Peyer's patch (tissue), 4 donors: Measurements from ENCODE around the gene IFITM1. TPM values are rescaled to one million over a fixed set of nuclear protein-coding genes. Genes with fewer than 3 reads are reported as not detected.

Source experiments
- DNase-seq, 3 donors: peaks; one replicate each; pipeline ENCODE4 v3.0.0-alpha.2; 2017 to 2019
- H3K27ac ChIP-seq, 4 donors: fragments of 200-600 bp; sonication (generic); one replicate each; pipeline ENCODE4 v1.5.1; 2016 to 2019
- H3K27me3 ChIP-seq, 2 donors: fragments of 200-600 bp; sonication (generic); one replicate each; pipeline ENCODE4 v1.5.1; 2019
- H3K36me3 ChIP-seq, 3 donors: fragments of 200-600 bp; sonication (generic); one replicate each; pipeline ENCODE4 v1.5.1; 2016 to 2019
- H3K4me1 ChIP-seq, 4 donors: fragments of 200-600 bp; sonication (generic); one replicate each; pipeline ENCODE4 v1.5.1; 2016 to 2019
- H3K4me3 ChIP-seq, 4 donors: fragments of 200-600 bp; sonication (generic); 1 replicate in 3 of 4; 2 replicates in 1 of 4; pipeline ENCODE4 v1.5.1; 2016 to 2019; ENCODE audit warnings: mild to moderate bottlenecking in 1 of 4
- H3K9me3 ChIP-seq, 4 donors: fragments of 200-600 bp; sonication (generic); one replicate each; pipeline ENCODE4 v1.5.1; 2016 to 2019; ENCODE audit warnings: mild to moderate bottlenecking in 1 of 4
- CTCF ChIP-seq, 6 experiments: fragments of 450-650 bp in 4 of 6; fragments of 200-600 bp in 2 of 6; sonication (generic) in 1 of 6; IDR thresholded peaks; one replicate each; pipeline ENCODE4 v1.5.1; 2017 to 2019; ENCODE audit warnings: antibody characterized with exemption in 6 of 6, mild to moderate bottlenecking in 3 of 6, moderate library complexity in 1 of 6
- POLR2A ChIP-seq, 2 donors: fragments of 450-650 bp; IDR thresholded peaks; one replicate each; pipeline ENCODE4 v1.5.1; 2017; ENCODE audit warnings: antibody characterized with exemption in 2 of 2, mild to moderate bottlenecking in 2 of 2, moderate library complexity in 2 of 2
- total RNA-seq, 4 donors: library from RNA; depleted of rRNA; stranded (reverse); fragments of >200 nt; gene quantifications; one replicate each; pipeline ENCODE4 v1.1.0, GENCODE V29; 2016

The IFITM1 gene
- total RNA-seq, 4 donors from 2014 or later, result 45.9 to 141 (median 89.6) TPM

- TF ChIP-seq CTCF (IDR thresholded peaks at IDR 0.05) (peak in 1 of 6 experiments; percentile 2), POLR2A (IDR thresholded peaks at IDR 0.05) (no peak)
- DNase-seq, result peak; percentile 48 to 74 (median 55)
- Histone ChIP-seq H3K4me3 (no peak overlapping the region), H3K4me1 (peaks cover 0 to 24% (median 5%) of the 10 kb centered on the region in 4 donors), H3K9me3 (no peaks in the 10 kb centered on the region), H3K36me3 (peaks cover 0 to 21% (median 0%) of the 10 kb centered on the region in 3 donors), H3K27me3 (peaks cover 0 to 9% of the 10 kb centered on the region in 2 donors), H3K27ac (peak overlapping the region in 2 of 4 donors; percentile 36 to 43)
These were observed 16.0 kb upstream of the IFITM1 start for GRCh38 chr11:297586-298405.

- Histone ChIP-seq H3K9me3 (no peaks in the 10 kb centered on the region), H3K27ac (peak overlapping the region in 2 of 4 donors; percentile 36 to 43), H3K4me3 (no peak overlapping the region), H3K36me3 (peaks cover 0 to 14% (median 0%) of the 10 kb centered on the region in 3 donors), H3K27me3 (peaks cover 0 to 9% of the 10 kb centered on the region in 2 donors), H3K4me1 (peaks cover 0 to 24% (median 5%) of the 10 kb centered on the region in 4 donors)
- peak; percentile 43 to 62 (median 52) for DNase-seq
- TF ChIP-seq POLR2A (IDR thresholded peaks at IDR 0.05) (no peak), CTCF (IDR thresholded peaks at IDR 0.05) (no peak)
These were observed 15.3 kb upstream of the IFITM1 start for GRCh38 chr11:298406-299065.

GRCh38 chr11:299081-299891, 14.6 kb upstream of the IFITM1 start, which contains the start of gene IFITM5:
Gene IFITM5 (minus strand): TSS chr11:299526. CDS start chr11:299490, 36 bp downstream.
- no peak within 1 kb of the TSS for H3K4me3 ChIP-seq
- peaks cover 0 to 24% (median 5%) of the 10 kb centered on the region in 4 donors for H3K4me1 ChIP-seq
- H3K9me3 ChIP-seq, result no peaks in the 10 kb centered on the region
- peak in 1 of 3 donors; percentile 42 for DNase-seq
- H3K27ac ChIP-seq, result peak within 1 kb of the TSS in 2 of 4 donors; percentile 36 to 43
- peaks cover 0 to 9% of the 10 kb centered on the region in 2 donors for H3K27me3 ChIP-seq
- peaks cover 0 to 7% (median 0%) of the 10 kb centered on the region in 3 donors for H3K36me3 ChIP-seq
- no peak for TF ChIP-seq CTCF (IDR thresholded peaks at IDR 0.05)
- no peak for TF ChIP-seq POLR2A (IDR thresholded peaks at IDR 0.05)

GRCh38 chr11:299951-300735, 13.7 kb upstream of the IFITM1 start:
- Histone ChIP-seq H3K9me3 (no peaks in the 10 kb centered on the region), H3K4me3 (no peak overlapping the region), H3K27me3 (peaks cover 0 to 9% of the 10 kb centered on the region in 2 donors), H3K27ac (no peak overlapping the region), H3K36me3 (no peaks in the 10 kb centered on the region), H3K4me1 (peaks cover 0 to 24% (median 5%) of the 10 kb centered on the region in 4 donors)
- peak in 1 of 3 donors; percentile 52 for DNase-seq
- TF ChIP-seq POLR2A (IDR thresholded peaks at IDR 0.05) (no peak), CTCF (IDR thresholded peaks at IDR 0.05) (no peak)
